ES-I3 (cell line): ENCODE measurements around the gene UGT2A3.

Experiments
- H3K36me3 ChIP-seq: 2 replicates; pipeline ENCODE4 v1.6.1; 2013; ENCODE audit warnings: mild to moderate bottlenecking, low read length, control low read depth, moderate library complexity; ENCODE audit not compliant: insufficient read depth
- H3K4me1 ChIP-seq: 2 replicates; pipeline ENCODE4 v1.6.1; 2013; ENCODE audit warnings: mild to moderate bottlenecking, control low read depth, low read length; ENCODE audit not compliant: insufficient read depth
- H3K9ac ChIP-seq: 2 replicates; pipeline ENCODE4 v1.6.1; 2013; ENCODE audit warnings: low read depth, mild to moderate bottlenecking, low read length, moderate library complexity
- H3K9me3 ChIP-seq: 2 replicates; pipeline ENCODE4 v1.6.1; 2013; ENCODE audit warnings: mild to moderate bottlenecking, low read length, moderate library complexity; ENCODE audit not compliant: control insufficient read depth, insufficient read depth

The UGT2A3 gene

GRCh38 chr4:68904786-68905185 is 46.8 kb downstream of the UGT2A3 start:
- peaks cover 15% of the 10 kb centered on the region for H3K4me1 ChIP-seq
- no peak overlapping the region for H3K9ac ChIP-seq
- no peaks in the 10 kb centered on the region for H3K9me3 ChIP-seq
- H3K36me3 ChIP-seq = no peaks in the 10 kb centered on the region

- Histone ChIP-seq H3K9ac (no peak overlapping the region), H3K36me3 (no peaks in the 10 kb centered on the region), H3K9me3 (no peaks in the 10 kb centered on the region), H3K4me1 (no peaks in the 10 kb centered on the region)
These were observed 54.9 kb downstream of the UGT2A3 start for GRCh38 chr4:68896749-68897148.

GRCh38 chr4:68895561-68896198 is 55.9 kb downstream of the UGT2A3 start:
- no peaks in the 10 kb centered on the region for H3K36me3 ChIP-seq
- H3K9me3 ChIP-seq = no peaks in the 10 kb centered on the region
- H3K9ac ChIP-seq = no peak overlapping the region
- no peaks in the 10 kb centered on the region for H3K4me1 ChIP-seq

DNA sequence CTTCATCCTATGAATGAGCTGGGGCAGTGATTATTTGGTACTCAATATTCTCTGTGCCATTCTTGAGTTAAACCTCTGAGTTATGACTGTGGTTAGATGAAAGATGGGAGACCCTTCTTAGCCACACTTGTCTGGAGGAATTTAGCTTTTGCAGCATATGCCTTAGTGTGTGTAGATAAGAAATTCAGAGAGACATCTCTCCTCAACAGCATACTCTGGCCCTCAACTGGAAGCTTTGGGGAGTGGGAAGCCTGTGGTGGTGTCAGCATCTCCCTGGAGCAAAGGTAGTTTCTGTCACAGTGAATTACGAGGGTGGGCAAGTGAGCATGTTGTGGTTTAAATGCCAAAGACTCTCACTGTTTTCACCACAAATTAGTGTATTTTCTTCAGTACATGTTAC is 58.7 kb downstream of the UGT2A3 start:
- Histone ChIP-seq H3K9me3 (no peaks in the 10 kb centered on the region), H3K9ac (no peak overlapping the region), H3K4me1 (no peaks in the 10 kb centered on the region), H3K36me3 (no peaks in the 10 kb centered on the region)

DNA sequence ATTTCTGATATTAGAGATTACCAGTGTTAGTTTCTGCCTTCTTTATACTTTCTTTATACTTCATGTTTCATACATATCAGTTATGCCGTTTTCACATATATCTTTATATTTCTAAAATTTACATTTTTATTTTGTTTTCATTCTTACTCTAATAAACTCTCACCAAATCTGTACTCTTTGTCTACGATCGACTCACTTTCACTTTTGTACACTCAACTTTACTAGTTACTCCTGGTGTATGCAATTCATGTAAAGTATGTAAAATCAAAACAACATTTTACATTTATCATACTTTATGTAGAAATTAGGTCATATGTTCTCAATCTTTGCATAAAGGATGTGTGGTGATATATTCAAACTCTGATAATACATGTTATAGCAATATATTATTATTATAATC is 59.9 kb downstream of the UGT2A3 start:
- no peak overlapping the region for H3K9ac ChIP-seq
- H3K9me3 ChIP-seq = no peaks in the 10 kb centered on the region
- H3K36me3 ChIP-seq = no peaks in the 10 kb centered on the region
- no peaks in the 10 kb centered on the region for H3K4me1 ChIP-seq

DNA sequence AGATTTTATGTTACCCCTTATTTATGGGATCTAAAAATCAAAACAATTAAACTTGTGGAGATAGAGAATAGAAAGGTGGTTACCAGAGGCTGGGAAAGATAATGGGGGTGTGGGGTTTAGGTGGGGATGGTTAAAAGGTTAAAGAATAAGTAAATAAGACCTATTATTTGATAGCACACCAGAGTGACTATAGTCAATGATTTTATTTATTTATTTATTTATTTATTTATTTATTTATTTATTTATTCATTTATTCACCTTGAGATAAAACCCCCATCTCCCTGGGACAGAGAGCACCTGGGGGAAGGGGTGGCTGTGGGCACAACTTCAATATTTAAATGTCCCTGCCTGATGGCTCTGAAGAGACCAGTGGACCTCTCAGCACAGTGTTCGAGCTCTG is 66.1 kb downstream of the UGT2A3 start:
- no peak overlapping the region for H3K9ac ChIP-seq
- H3K4me1 ChIP-seq = no peaks in the 10 kb centered on the region
- H3K36me3 ChIP-seq = no peaks in the 10 kb centered on the region
- no peaks in the 10 kb centered on the region for H3K9me3 ChIP-seq

DNA sequence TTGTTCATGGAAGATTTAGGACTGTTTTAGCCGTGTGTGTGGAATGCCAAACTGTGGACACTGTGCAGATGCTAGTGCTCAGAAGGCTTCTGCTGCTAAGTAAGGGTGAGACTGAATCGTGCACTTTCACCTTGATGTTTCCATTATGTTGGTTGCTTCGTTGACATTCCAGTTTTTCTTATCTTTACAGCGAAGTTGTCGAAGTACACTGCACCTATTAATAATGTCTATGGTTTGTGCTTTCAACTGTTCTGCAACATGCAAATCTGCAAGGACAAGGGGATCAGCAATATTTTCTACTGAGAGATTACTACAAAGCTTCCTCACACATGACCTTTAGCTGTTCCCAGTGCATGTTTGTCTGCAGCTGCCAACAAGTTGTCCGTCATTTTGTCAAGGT is 67.7 kb downstream of the UGT2A3 start:
- no peaks in the 10 kb centered on the region for H3K36me3 ChIP-seq
- no peaks in the 10 kb centered on the region for H3K4me1 ChIP-seq
- no peaks in the 10 kb centered on the region for H3K9me3 ChIP-seq
- H3K9ac ChIP-seq = no peak overlapping the region
